ENCODE data around the gene BCAS2.

Gene BCAS2

GRCh38 chr1:114559356-114559755, 22.1 kb downstream of the BCAS2 start:
- no peak for DNase-seq (ENCODE audit: low read depth in 4 of 4, low spot score in 1 of 4)

DNA sequence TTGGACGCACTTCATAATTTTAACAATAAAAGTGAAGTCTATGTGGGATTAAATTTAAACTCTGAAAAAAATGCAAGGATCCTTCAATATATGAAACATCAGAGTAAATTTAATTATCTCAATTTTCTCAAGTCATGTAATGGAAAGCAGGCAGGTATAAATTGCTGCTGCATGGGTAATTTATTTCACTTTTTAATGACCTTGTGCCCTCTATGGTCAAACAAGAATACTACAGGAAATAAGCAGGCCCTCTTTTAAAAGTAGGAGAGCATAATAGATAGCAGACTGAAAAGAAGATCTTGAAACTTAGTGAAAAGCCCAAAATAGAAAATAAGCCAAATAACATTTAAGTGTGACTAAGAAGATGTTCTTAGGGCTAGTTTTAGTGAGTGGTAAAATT, 22.9 kb downstream of the BCAS2 start:
- no peak for DNase-seq (ENCODE audit: low read depth in 4 of 4, low spot score in 1 of 4)

GRCh38 chr1:114554577-114554976, 26.8 kb downstream of the BCAS2 start:
- no peak for DNase-seq (ENCODE audit: low read depth in 4 of 4, low spot score in 1 of 4)

GRCh38 chr1:114552106-114552639, 29.2 kb downstream of the BCAS2 start:
- DNase-seq (ENCODE audit: low read depth in 4 of 4, low spot score in 1 of 4): no peak

DNA sequence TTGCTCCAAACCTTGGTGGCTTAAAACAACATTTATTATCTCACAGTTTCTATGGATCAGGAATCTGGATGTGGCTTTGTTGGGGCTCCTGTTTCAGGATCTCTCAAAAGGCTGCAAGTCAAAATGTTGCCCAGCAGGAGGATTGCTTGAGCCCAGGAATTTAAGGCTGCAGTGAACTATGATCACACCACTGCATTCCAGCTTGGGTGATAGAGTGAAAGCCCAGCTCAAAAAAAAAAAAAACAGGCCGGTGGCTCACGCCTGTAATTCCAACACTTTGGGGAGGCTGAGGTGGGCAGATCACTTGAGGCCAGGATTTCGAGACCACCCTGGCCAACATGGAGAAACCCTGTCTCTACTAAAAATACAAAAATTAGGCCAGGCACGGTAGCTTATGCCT, 30.0 kb downstream of the BCAS2 start:
- no peak for DNase-seq (ENCODE audit: low read depth in 4 of 4, low spot score in 1 of 4)

DNA sequence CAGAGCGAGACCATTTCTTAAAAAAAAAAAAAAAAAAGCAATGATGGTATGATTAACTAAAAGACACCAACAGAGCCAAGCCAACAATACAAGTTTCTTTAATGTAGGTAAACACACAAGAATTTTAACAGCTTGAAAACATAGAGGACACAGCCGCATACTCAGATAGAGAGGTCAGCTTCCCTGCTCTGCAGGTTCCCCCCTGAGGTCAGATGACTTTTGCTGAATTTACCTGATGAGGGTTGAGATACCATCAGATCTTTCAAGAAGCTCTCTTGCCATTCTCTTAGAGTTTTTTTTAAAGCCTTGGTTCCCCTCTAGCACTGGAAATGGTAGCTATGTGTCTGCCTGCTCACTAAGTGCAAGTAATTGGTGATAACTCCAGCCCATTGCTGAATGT, 31.1 kb downstream of the BCAS2 start:
- DNase-seq (ENCODE audit: low read depth in 4 of 4, low spot score in 1 of 4): no peak

GRCh38 chr1:114549137-114549536, 32.3 kb downstream of the BCAS2 start:
- DNase-seq (ENCODE audit: low read depth in 4 of 4, low spot score in 1 of 4): no peak

- no peak for DNase-seq (ENCODE audit: low read depth in 4 of 4, low spot score in 1 of 4)
Measured at GRCh38 chr1:114547076-114547475, 34.3 kb downstream of the BCAS2 start.

GRCh38 chr1:114545796-114546195, 35.6 kb downstream of the BCAS2 start:
- DNase-seq (ENCODE audit: low read depth in 4 of 4, low spot score in 1 of 4): no peak

DNA sequence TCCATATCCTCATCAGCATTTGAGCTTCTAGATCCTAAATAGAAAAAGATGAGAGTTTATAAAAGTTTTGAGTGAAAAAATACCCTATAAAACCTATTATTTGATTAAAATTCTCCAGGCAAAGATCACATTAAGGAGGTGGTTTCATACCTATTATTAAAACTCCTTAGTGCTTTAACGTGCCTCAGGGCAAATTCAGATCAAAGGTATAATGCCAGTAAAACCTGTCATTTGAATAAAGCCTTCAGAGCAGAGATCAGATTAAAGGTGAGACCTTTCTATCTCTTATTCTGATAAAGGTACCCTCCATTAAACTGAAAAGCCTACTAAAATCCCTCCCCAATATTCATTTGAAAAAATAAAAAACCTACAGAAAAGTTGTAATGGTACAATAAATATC, 36.1 kb downstream of the BCAS2 start:
- no peak for DNase-seq (ENCODE audit: low read depth in 4 of 4, low spot score in 1 of 4)

- no peak for DNase-seq (ENCODE audit: low read depth in 4 of 4, low spot score in 1 of 4)
Measured at GRCh38 chr1:114540821-114541220, 40.6 kb downstream of the BCAS2 start.

DNA sequence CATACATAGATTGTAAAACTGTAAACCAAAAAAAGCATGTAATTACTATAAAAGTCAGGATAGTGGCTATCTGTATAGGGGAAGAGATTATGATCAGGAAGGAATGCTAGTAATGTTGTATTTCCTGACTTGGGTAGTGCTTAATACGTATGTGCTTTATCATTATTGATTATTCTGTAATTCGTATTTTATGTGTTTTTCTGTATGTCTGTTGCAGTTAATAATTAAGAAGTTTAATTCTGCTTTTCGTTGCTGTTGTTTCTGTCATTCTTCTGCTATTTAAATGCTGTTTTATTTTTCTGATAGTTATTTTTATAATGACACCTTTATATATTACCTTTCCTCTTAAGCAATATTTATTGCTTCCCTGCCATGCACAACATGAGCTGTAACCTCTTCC, 41.1 kb downstream of the BCAS2 start:
- DNase-seq (ENCODE audit: low read depth in 4 of 4, low spot score in 1 of 4): no peak

GRCh38 chr1:114536043-114536442, 45.4 kb downstream of the BCAS2 start:
- no peak for DNase-seq (ENCODE audit: low read depth in 4 of 4, low spot score in 1 of 4)

DNA sequence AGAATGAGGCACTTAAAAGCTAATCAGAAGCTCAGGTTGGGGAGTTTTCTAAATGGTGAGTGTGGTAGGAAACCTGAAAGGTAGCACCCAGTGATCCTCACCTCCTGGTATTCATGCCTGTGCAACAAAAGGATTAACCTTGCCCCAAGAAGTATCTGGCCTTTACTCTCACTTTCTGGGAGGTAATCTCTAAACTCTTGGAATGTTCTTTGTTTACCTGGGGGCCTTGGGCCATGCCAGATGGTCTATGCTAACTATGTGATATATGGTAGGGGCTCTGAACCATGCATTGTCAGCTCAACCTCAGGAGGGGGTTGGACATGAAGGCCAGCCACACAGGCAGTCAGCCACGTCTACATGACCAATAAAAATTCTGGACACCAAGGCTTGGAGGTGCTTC, 46.0 kb downstream of the BCAS2 start:
- no peak for DNase-seq (ENCODE audit: low read depth in 4 of 4, low spot score in 1 of 4)

DNA sequence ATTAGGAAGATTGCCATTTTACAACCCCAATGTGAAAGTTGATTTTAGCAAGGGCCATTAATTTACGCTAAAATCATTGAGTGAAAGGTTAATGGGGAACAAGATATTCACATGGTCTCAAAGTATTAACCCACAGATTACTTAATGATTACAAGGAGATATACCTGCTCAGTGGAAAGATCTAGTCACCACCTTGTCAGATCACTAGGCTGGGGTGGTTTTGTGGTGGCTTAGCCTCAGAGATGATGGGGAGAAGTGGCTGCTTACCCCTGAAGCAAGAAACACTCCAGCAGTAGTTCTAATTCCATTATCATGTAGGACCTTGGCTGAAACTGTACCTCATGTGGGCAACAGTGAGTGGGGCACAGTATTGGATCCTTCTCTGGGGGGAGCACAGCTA, 50.3 kb downstream of the BCAS2 start:
- no peak for DNase-seq (ENCODE audit: low read depth in 4 of 4, low spot score in 1 of 4)

DNA sequence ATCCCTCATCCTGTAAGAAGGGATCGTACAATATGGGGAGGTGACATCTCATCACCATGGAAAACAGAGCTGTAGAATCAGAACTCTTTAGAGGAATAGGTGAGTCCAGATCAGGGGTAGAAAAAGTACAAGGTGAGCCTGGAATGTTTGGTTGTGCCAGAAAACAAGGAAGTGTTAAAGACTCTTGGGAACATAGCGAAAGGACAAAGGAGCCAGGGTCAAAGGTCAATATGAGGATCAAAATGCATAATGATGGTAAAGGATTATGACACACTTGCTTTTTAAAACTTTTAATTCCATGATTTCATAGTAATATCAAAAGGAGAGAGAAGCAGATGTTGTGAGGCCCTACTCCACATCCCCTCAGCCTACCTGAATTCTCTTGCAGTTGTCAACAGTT, 51.2 kb downstream of the BCAS2 start:
- DNase-seq (ENCODE audit: low read depth in 4 of 4, low spot score in 1 of 4): no peak

- no peak for DNase-seq (ENCODE audit: low read depth in 4 of 4, low spot score in 1 of 4)
Measured at GRCh38 chr1:114524944-114525343, 56.5 kb downstream of the BCAS2 start.

- DNase-seq (ENCODE audit: low read depth in 4 of 4, low spot score in 1 of 4): no peak
Measured at GRCh38 chr1:114522264-114522575, 59.2 kb downstream of the BCAS2 start.

DNA sequence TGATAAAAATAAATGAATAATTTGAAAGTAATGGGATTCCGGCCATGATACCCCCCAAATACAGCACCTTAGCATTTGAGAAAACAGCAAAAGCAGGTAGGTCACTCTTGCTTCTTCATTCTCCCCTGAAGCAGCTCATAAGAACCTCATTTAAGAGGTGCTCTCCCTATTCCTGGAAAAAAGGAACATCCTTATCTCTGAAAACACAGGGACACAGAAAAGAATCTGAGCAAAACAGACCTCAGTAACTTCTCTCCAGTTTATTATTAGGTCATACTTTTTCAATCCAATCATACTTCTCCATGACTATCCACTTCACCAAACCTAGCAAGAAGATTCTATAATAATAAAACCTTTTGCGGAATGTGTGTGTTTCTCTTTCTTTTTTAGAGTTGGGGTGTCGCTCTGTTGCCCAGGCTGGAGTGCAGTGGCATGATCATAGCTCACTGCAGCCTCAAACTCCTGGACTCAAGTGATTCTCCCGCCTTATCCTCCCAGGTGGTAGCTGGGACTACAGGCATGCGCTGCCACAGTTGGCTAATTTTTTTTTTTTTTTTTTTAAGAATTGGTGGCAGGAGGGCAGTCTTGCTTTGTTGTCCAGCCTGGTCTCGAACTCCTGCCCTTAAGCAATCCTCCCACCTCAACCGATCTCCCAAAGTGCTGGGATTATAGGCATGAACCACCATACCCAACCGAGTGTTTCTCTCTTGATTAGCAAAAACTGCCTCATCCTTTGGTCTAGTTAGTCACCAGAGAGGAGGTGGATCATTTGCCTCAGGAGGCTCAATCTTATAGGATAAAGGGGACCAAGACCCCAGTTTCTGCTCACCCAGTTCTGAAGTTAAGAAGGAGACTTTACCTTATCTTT, 59.8 kb downstream of the BCAS2 start:
- no peak for DNase-seq (ENCODE audit: low read depth in 4 of 4, low spot score in 1 of 4)
